B cell (primary cell): ENCODE results near the gene PSMF1.

Source experiments
- CTCF ChIP-seq: fragments of 200-600 bp; IDR thresholded peaks from one replicate; pipeline ENCODE4 v1.8.0; 2022; ENCODE audit warnings: antibody characterized with exemption, mild to moderate bottlenecking
- EZH2 ChIP-seq: IDR thresholded peaks from 2 replicates; pipeline ENCODE4 v1.6.1; 2012; ENCODE audit warnings: borderline replicate concordance, low read depth, mild to moderate bottlenecking, moderate library complexity, low read length; ENCODE audit not compliant: insufficient read depth, poor library complexity, severe bottlenecking

- TF ChIP-seq EZH2 = no peak
- TF ChIP-seq CTCF = peak; percentile 81
These were observed 9.9 kb upstream of the PSMF1 start for GRCh38 chr20:1108437-1108920.
